Smooth muscle cell (in vitro differentiated cells): ENCODE results near the gene ARHGDIB. TPM values are rescaled to one million over a fixed set of nuclear protein-coding genes. Genes with fewer than 3 reads are reported as not detected.
A peak's percentile ranks its signal among the peaks of the same experiment; 100 is the strongest.

Experiments
- DNase-seq: peaks from one replicate; lab custom pipeline; 2025; ENCODE audit not compliant: unreplicated experiment; lab: John Stamatoyannopoulos, UW
- H2AFZ ChIP-seq: fragments of 200-600 bp; sonication (generic); 2 replicates; pipeline ENCODE4 v1.6.0; 2016; ENCODE audit warnings: antibody characterized with exemption, low read depth, mild to moderate bottlenecking
- H3F3A ChIP-seq: fragments of 200-600 bp; sonication (generic); 2 replicates; pipeline ENCODE4 v1.6.0; 2017; ENCODE audit warnings: antibody characterized with exemption, low read depth
- H3K27ac ChIP-seq: fragments of 200-600 bp; sonication (generic); 2 replicates; pipeline ENCODE4 v1.5.1; 2016; ENCODE audit warnings: low read depth, mild to moderate bottlenecking
- H3K27me3 ChIP-seq: fragments of 200-600 bp; sonication (generic); 2 replicates; pipeline ENCODE4 v1.6.1; 2016; ENCODE audit warnings: low read depth, mild to moderate bottlenecking
- H3K36me3 ChIP-seq: fragments of 200-600 bp; sonication (generic); 2 replicates; pipeline ENCODE4 v1.5.1; 2016; ENCODE audit warnings: low read depth
- H3K4me1 ChIP-seq: fragments of 200-600 bp; sonication (generic); 2 replicates; pipeline ENCODE4 v1.5.1; 2016; ENCODE audit warnings: low read depth
- H3K4me2 ChIP-seq: fragments of 200-600 bp; sonication (generic); 2 replicates; pipeline ENCODE4 v1.6.0; 2016; ENCODE audit warnings: mild to moderate bottlenecking
- H3K4me3 ChIP-seq: fragments of 200-600 bp; sonication (generic); 2 replicates; pipeline ENCODE4 v1.5.1; 2016; ENCODE audit warnings: mild to moderate bottlenecking
- H3K79me2 ChIP-seq: fragments of 200-600 bp; sonication (generic); 2 replicates; pipeline ENCODE4 v1.6.0; 2016; ENCODE audit warnings: low read depth, mild to moderate bottlenecking
- H3K9ac ChIP-seq: fragments of 200-600 bp; sonication (generic); 2 replicates; pipeline ENCODE4 v1.6.0; 2016; ENCODE audit warnings: low read depth
- H3K9me3 ChIP-seq: fragments of 200-600 bp; sonication (generic); replicated peaks from 2 replicates; pipeline ENCODE4 v1.5.1; 2016; ENCODE audit warnings: low read depth
- H4K20me1 ChIP-seq: fragments of 200-600 bp; sonication (generic); 2 replicates; pipeline ENCODE4 v1.6.0; 2016; ENCODE audit warnings: low read depth
- CTCF ChIP-seq: fragments of 200-600 bp; sonication (generic); IDR thresholded peaks from 2 replicates; pipeline ENCODE4 v1.5.1; 2017; ENCODE audit warnings: borderline replicate concordance, mild to moderate bottlenecking, antibody characterized with exemption; ENCODE audit not compliant: insufficient read depth, poor library complexity, severe bottlenecking
- WGBS: methylation state at CpG from one replicate; pipeline ENCODE4 v1.1.7; 2016; ENCODE audit warnings: low lambda C conversion rate; 5-methylcytosine and 5-hydroxymethylcytosine counted together
- polyA plus RNA-seq: library from polyadenylated mRNA; unstranded; fragments of >200 nt; fragmentation: Nextera tagmentation; extraction: Ambion mirVana; gene quantifications from 2 replicates; pipeline ENCODE4 v1.2.1, GENCODE V29; 2016
- total RNA-seq: library from RNA; depleted of rRNA; stranded (reverse); fragments of >200 nt; gene quantifications from 2 replicates; pipeline ENCODE4 v1.2.3, GENCODE V29; 2014

ARHGDIB gene
- total and polyA plus RNA-seq, 2 experiments from 2014 or later, result 35.8 to 36.4 TPM

DNA sequence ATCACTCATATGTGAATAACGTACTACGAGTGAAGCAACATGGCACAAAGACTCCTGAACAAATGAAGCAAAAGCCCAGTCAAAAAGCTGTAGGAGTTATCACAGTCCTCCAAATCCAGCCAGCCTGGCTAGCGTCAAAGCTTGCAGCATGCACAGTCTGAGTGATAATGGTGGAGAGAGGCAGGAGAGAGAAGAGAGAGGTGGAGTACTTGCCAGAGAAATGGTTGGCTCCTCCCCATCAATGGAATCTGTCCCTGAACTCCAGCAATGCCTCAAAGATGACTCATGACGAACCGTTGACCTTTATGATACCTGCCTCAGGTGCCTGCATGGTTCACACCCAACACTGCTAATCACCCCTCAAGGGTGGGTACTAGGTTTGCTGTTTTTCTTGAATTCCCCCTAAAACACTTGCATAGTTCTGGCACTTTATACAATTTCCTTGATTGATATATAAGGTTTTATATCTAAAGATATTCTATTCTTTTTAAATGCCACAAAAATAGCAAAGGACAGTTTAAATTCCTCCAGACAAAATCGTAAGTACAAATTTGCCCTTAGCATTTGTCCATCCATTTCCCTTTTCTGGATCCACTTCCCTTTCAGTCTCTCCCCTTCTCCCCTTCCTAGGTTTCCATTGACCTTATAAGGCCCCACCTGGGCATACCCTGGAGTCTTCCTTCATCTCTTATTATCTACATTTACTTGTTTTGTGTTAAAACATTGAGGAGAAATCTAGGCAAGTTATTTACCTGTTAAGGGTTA is 10.2 kb downstream of the ARHGDIB start:
- Histone ChIP-seq H2AFZ (peak overlapping the region; percentile 53), H3K27ac (peak overlapping the region; percentile 98), H3K27me3 (no peaks in the 10 kb centered on the region), H3K4me1 (peaks cover 27% of the 10 kb centered on the region), H3K4me3 (no peak overlapping the region), H3K79me2 (no peaks in the 10 kb centered on the region), H3K4me2 (peak overlapping the region; percentile 70), H4K20me1 (no peaks in the 10 kb centered on the region), H3K9me3 (no peaks in the 10 kb centered on the region), H3K36me3 (no peaks in the 10 kb centered on the region), H3F3A (peaks cover 21% of the 10 kb centered on the region), H3K9ac (peak overlapping the region; percentile 82)
- WGBS, result 27% methylated on average over 6 of the region's 6 CpGs
- DNase-seq, result no peak
- no peak for TF ChIP-seq CTCF

GRCh38 chr12:14950421-14950820 is 11.0 kb downstream of the ARHGDIB start:
- no peak overlapping the region for H3K4me3 ChIP-seq
- DNase-seq, result no peak
- H3K4me1 ChIP-seq, result peaks cover 27% of the 10 kb centered on the region
- no peaks in the 10 kb centered on the region for H3K79me2 ChIP-seq
- H3F3A ChIP-seq, result peaks cover 21% of the 10 kb centered on the region
- H3K27ac ChIP-seq, result peak overlapping the region; percentile 98
- H3K27me3 ChIP-seq, result no peaks in the 10 kb centered on the region
- H3K4me2 ChIP-seq, result peak overlapping the region; percentile 70
- WGBS, result 15% methylated on average over 4 of the region's 4 CpGs
- TF ChIP-seq CTCF, result no peak
- H2AFZ ChIP-seq, result peak overlapping the region; percentile 47
- no peaks in the 10 kb centered on the region for H3K36me3 ChIP-seq
- H3K9ac ChIP-seq, result peak overlapping the region; percentile 82
- no peaks in the 10 kb centered on the region for H3K9me3 ChIP-seq
- no peaks in the 10 kb centered on the region for H4K20me1 ChIP-seq

- TF ChIP-seq CTCF, result no peak
- H3K4me2 ChIP-seq, result peak overlapping the region; percentile 78
- H3K9me3 ChIP-seq, result no peaks in the 10 kb centered on the region
- H3K4me3 ChIP-seq, result no peak overlapping the region
- DNase-seq, result no peak
- peaks cover 27% of the 10 kb centered on the region for H3K4me1 ChIP-seq
- H3K36me3 ChIP-seq, result no peaks in the 10 kb centered on the region
- no peaks in the 10 kb centered on the region for H4K20me1 ChIP-seq
- peak overlapping the region; percentile 98 for H3K27ac ChIP-seq
- H3K9ac ChIP-seq, result no peak overlapping the region
- peak overlapping the region; percentile 74 for H2AFZ ChIP-seq
- no peaks in the 10 kb centered on the region for H3K27me3 ChIP-seq
- peaks cover 21% of the 10 kb centered on the region for H3F3A ChIP-seq
- no peaks in the 10 kb centered on the region for H3K79me2 ChIP-seq
- WGBS, result 96% methylated on average over 5 of the region's 5 CpGs
Observed at GRCh38 chr12:14949631-14950030, 11.8 kb downstream of the ARHGDIB start.

DNA sequence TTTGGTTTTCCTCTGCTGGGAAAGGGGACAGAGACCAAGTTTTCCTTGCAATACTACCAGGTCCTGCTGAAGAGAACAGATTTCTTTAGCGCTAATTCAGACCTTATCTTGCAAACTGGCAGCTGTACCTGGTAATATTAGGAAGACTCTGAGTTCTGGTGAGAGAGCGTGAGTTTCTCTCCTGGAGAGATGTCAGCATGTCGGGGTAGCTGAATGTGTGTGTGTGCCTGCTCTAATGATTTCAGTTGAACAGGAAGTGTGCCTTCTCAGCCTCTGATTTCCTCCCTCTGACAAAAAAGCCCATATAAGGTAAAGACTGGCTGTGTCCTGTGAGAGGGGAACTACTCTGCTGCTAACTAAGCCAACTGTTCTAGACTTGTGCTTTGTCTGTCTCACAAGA is 12.7 kb downstream of the ARHGDIB start:
- H3K9ac ChIP-seq, result peak overlapping the region; percentile 66
- peak overlapping the region; percentile 74 for H2AFZ ChIP-seq
- H3K4me1 ChIP-seq, result peaks cover 27% of the 10 kb centered on the region
- 25% methylated on average over 3 of the region's 3 CpGs for WGBS
- H3K27me3 ChIP-seq, result no peaks in the 10 kb centered on the region
- no peaks in the 10 kb centered on the region for H4K20me1 ChIP-seq
- H3K9me3 ChIP-seq, result no peaks in the 10 kb centered on the region
- peak overlapping the region; percentile 21 for H3K4me3 ChIP-seq
- peak overlapping the region; percentile 98 for H3K27ac ChIP-seq
- H3K79me2 ChIP-seq, result no peaks in the 10 kb centered on the region
- no peaks in the 10 kb centered on the region for H3K36me3 ChIP-seq
- TF ChIP-seq CTCF, result no peak
- no peak for DNase-seq
- H3F3A ChIP-seq, result peaks cover 21% of the 10 kb centered on the region
- peak overlapping the region; percentile 78 for H3K4me2 ChIP-seq
